Effector memory CD4-positive, alpha-beta T cell (primary cell): ENCODE results near the gene DHX16.

Experiments
- DNase-seq, 3 donors: peaks; one replicate each; pipeline ENCODE4 v3.0.0-alpha.2; 2020
- H3K27ac ChIP-seq: 2 replicates; pipeline ENCODE4 v1.7.0; 2013; ENCODE audit warnings: mild to moderate bottlenecking, low read length, moderate library complexity; ENCODE audit not compliant: insufficient read depth, poor library complexity, severe bottlenecking
- H3K27me3 ChIP-seq: replicated peaks from 2 replicates; pipeline ENCODE4 v1.7.0; 2013; ENCODE audit warnings: mild to moderate bottlenecking, low read length; ENCODE audit not compliant: insufficient read depth, control insufficient read depth, poor library complexity, severe bottlenecking
- H3K36me3 ChIP-seq: 2 replicates; pipeline ENCODE4 v1.7.0; 2013; ENCODE audit warnings: mild to moderate bottlenecking, low read length, moderate library complexity; ENCODE audit not compliant: control insufficient read depth, insufficient read depth
- H3K4me1 ChIP-seq: 2 replicates; pipeline ENCODE4 v1.7.0; 2013; ENCODE audit warnings: low read length, mild to moderate bottlenecking; ENCODE audit not compliant: control insufficient read depth, insufficient read depth, poor library complexity, severe bottlenecking
- H3K4me3 ChIP-seq: 2 replicates; pipeline ENCODE4 v1.7.0; 2013; ENCODE audit warnings: low read length, low read depth, mild to moderate bottlenecking; ENCODE audit not compliant: insufficient read depth, poor library complexity, severe bottlenecking
- H3K9me3 ChIP-seq: 2 replicates; pipeline ENCODE4 v1.7.0; 2013; ENCODE audit warnings: mild to moderate bottlenecking, low read length, moderate library complexity; ENCODE audit not compliant: control insufficient read depth

DHX16 gene

GRCh38 chr6:30654798-30655742 lies 17.7 kb downstream of the DHX16 start:
- no peak overlapping the region for H3K4me3 ChIP-seq
- H3K27me3 ChIP-seq, result no peaks in the 10 kb centered on the region
- H3K4me1 ChIP-seq, result no peaks in the 10 kb centered on the region
- no peak for DNase-seq
- no peaks in the 10 kb centered on the region for H3K9me3 ChIP-seq
- H3K36me3 ChIP-seq, result peaks cover 80% of the 10 kb centered on the region
- no peak overlapping the region for H3K27ac ChIP-seq

- DNase-seq, result no peak
- Histone ChIP-seq H3K36me3 (peaks cover 54% of the 10 kb centered on the region), H3K4me3 (no peak overlapping the region), H3K27ac (no peak overlapping the region), H3K27me3 (no peaks in the 10 kb centered on the region), H3K9me3 (no peaks in the 10 kb centered on the region), H3K4me1 (peaks cover 12% of the 10 kb centered on the region)
Observed at GRCh38 chr6:30651143-30651542, 21.7 kb downstream of the DHX16 start.

- peak overlapping the region; percentile 91 for H3K4me3 ChIP-seq
- peak overlapping the region; percentile 94 for H3K27ac ChIP-seq
- DNase-seq, result peak; percentile 36 to 61 (median 53)
- H3K36me3 ChIP-seq, result peaks cover 18% of the 10 kb centered on the region
- no peaks in the 10 kb centered on the region for H3K9me3 ChIP-seq
- no peaks in the 10 kb centered on the region for H3K27me3 ChIP-seq
- peaks cover 12% of the 10 kb centered on the region for H3K4me1 ChIP-seq
Observed at GRCh38 chr6:30647242-30648116, 25.3 kb downstream of the DHX16 start.

GRCh38 chr6:30646450-30647241 lies 26.2 kb downstream of the DHX16 start, which contains the start of gene C6orf136:
C6orf136 (plus strand) TSS chr6:30647133; CDS start chr6:30647232, 99 bp downstream.
- Histone ChIP-seq H3K27ac (peak within 1 kb of the TSS; percentile 94), H3K36me3 (peaks cover 9% of the 10 kb centered on the region), H3K4me1 (peaks cover 12% of the 10 kb centered on the region), H3K9me3 (no peaks in the 10 kb centered on the region), H3K4me3 (peak within 1 kb of the TSS; percentile 91), H3K27me3 (no peaks in the 10 kb centered on the region)
- DNase-seq, result peak; percentile 88 to 90 (median 89)

- Histone ChIP-seq H3K36me3 (peaks cover 3% of the 10 kb centered on the region), H3K4me1 (peaks cover 12% of the 10 kb centered on the region)
Observed at GRCh38 chr6:30645989-30646388, 26.8 kb downstream of the DHX16 start.

GRCh38 chr6:30644769-30645168 lies 28.0 kb downstream of the DHX16 start:
- no peaks in the 10 kb centered on the region for H3K36me3 ChIP-seq
- no peaks in the 10 kb centered on the region for H3K27me3 ChIP-seq
- H3K27ac ChIP-seq, result no peak overlapping the region
- no peak overlapping the region for H3K4me3 ChIP-seq
- H3K4me1 ChIP-seq, result peaks cover 12% of the 10 kb centered on the region
- DNase-seq, result no peak
- no peaks in the 10 kb centered on the region for H3K9me3 ChIP-seq

More at GRCh38 chr6:30645989-30646388, 26.8 kb downstream of the DHX16 start:
- no peak for DNase-seq
- H3K4me3 ChIP-seq, result no peak overlapping the region
- H3K9me3 ChIP-seq, result no peaks in the 10 kb centered on the region
- no peaks in the 10 kb centered on the region for H3K27me3 ChIP-seq
- H3K27ac ChIP-seq, result no peak overlapping the region

- Histone ChIP-seq H3K4me3 (no peak overlapping the region), H3K27ac (no peak overlapping the region), H3K27me3 (no peaks in the 10 kb centered on the region), H3K9me3 (no peaks in the 10 kb centered on the region), H3K36me3 (no peaks in the 10 kb centered on the region), H3K4me1 (peaks cover 12% of the 10 kb centered on the region)
- DNase-seq, result no peak
Observed at GRCh38 chr6:30643656-30644055, 29.1 kb downstream of the DHX16 start.

- Histone ChIP-seq H3K4me1 (no peaks in the 10 kb centered on the region), H3K9me3 (no peaks in the 10 kb centered on the region), H3K27me3 (no peaks in the 10 kb centered on the region), H3K36me3 (no peaks in the 10 kb centered on the region), H3K27ac (no peak overlapping the region), H3K4me3 (no peak overlapping the region)
- no peak for DNase-seq
Observed at GRCh38 chr6:30641048-30641447, 31.8 kb downstream of the DHX16 start.

GRCh38 chr6:30640481-30640880 lies 32.3 kb downstream of the DHX16 start:
- no peak overlapping the region for H3K27ac ChIP-seq
- H3K27me3 ChIP-seq, result no peaks in the 10 kb centered on the region
- H3K9me3 ChIP-seq, result no peaks in the 10 kb centered on the region
- DNase-seq, result no peak
- H3K36me3 ChIP-seq, result no peaks in the 10 kb centered on the region
- no peaks in the 10 kb centered on the region for H3K4me1 ChIP-seq
- H3K4me3 ChIP-seq, result no peak overlapping the region
